Ascending aorta (tissue), 2 donors: Measurements from ENCODE around the gene FCHSD1. TPM values are rescaled to one million over a fixed set of nuclear protein-coding genes. Genes with fewer than 3 reads are reported as not detected.

Experiments used
- DNase-seq, 2 donors: peaks; one replicate each; pipeline ENCODE4 v3.0.0-alpha.2; 2019; ENCODE audit warnings: low spot score in 2 of 2
- H3K27ac ChIP-seq, 2 donors: fragments of 200-600 bp; sonication (generic); one replicate each; pipeline ENCODE4 v1.5.1; 2016 to 2017; ENCODE audit warnings: mild to moderate bottlenecking in 1 of 2
- H3K27me3 ChIP-seq: fragments of 200-600 bp; sonication (generic); one replicate; pipeline ENCODE4 v1.5.1; 2017
- H3K36me3 ChIP-seq, 2 donors: fragments of 200-600 bp; sonication (generic); one replicate each; pipeline ENCODE4 v1.5.1; 2016
- H3K4me1 ChIP-seq, 2 donors: fragments of 200-600 bp; sonication (generic); one replicate each; pipeline ENCODE4 v1.5.1; 2016 to 2017; ENCODE audit warnings: mild to moderate bottlenecking in 1 of 2
- H3K4me3 ChIP-seq, 2 donors: fragments of 200-600 bp; sonication (generic); one replicate each; pipeline ENCODE4 v1.5.1; 2016 to 2017; ENCODE audit warnings: mild to moderate bottlenecking in 1 of 2
- H3K9me3 ChIP-seq, 2 donors: fragments of 200-600 bp; sonication (generic); one replicate each; pipeline ENCODE4 v1.5.1; 2016
- intact Hi-C: fragments of 100-400 bp; cut with DNase I; formaldehyde crosslinking; loops from one replicate; pipeline ENCODE4 v1.15.1; 2023
- total RNA-seq: library from RNA; depleted of rRNA; stranded (reverse); fragments of >200 nt; gene quantifications from one replicate; pipeline ENCODE4 v1.1.0, GENCODE V29; 2016
- TF ChIP-seq, protein P1 (sequence below), 3 experiments: fragments of 200-600 bp in 2 of 3; fragments of 450-650 bp in 1 of 3; sonication (generic) in 2 of 3; IDR thresholded peaks; one replicate each; pipeline ENCODE4 v1.5.1; 2016 to 2019; ENCODE audit warnings: antibody characterized with exemption in 3 of 3, mild to moderate bottlenecking in 1 of 3, moderate library complexity in 1 of 3

FCHSD1 gene
- total RNA-seq, 1 donor from 2014 or later: 127 TPM

DNA sequence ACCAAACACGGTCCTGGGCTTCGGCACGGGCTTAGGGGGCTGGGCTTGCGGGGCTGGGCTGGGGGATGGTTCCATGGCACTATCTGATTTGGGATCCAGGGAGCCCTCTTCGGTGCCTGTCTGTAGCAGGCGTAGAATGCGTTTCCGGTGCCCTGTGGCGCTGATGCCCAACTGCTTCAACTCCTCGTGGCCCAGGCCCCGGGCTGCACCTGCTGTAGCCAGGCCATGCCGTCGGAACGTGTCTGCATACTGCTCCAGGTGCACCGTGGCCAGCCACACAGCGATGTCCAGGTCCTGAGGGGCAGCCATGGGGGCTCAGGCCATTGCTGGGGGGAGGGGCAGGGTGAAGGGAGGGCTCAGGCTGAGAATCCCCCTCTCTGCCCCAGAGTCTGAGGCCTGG is 29.0 kb upstream of the FCHSD1 start:
- H3K4me3 ChIP-seq: no peak overlapping the region
- no peaks in the 10 kb centered on the region for H3K27me3 ChIP-seq
- intact Hi-C loops: no loop called here
- H3K27ac ChIP-seq: no peak overlapping the region
- H3K4me1 ChIP-seq: peaks cover 4 to 17% of the 10 kb centered on the region in 2 donors
- TF ChIP-seq, protein P1, sequence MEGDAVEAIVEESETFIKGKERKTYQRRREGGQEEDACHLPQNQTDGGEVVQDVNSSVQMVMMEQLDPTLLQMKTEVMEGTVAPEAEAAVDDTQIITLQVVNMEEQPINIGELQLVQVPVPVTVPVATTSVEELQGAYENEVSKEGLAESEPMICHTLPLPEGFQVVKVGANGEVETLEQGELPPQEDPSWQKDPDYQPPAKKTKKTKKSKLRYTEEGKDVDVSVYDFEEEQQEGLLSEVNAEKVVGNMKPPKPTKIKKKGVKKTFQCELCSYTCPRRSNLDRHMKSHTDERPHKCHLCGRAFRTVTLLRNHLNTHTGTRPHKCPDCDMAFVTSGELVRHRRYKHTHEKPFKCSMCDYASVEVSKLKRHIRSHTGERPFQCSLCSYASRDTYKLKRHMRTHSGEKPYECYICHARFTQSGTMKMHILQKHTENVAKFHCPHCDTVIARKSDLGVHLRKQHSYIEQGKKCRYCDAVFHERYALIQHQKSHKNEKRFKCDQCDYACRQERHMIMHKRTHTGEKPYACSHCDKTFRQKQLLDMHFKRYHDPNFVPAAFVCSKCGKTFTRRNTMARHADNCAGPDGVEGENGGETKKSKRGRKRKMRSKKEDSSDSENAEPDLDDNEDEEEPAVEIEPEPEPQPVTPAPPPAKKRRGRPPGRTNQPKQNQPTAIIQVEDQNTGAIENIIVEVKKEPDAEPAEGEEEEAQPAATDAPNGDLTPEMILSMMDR (IDR thresholded peaks at IDR 0.05): no peak
- H3K36me3 ChIP-seq: peaks cover 0 to 5% of the 10 kb centered on the region in 2 donors
- no peak for DNase-seq
- H3K9me3 ChIP-seq: no peaks in the 10 kb centered on the region

DNA sequence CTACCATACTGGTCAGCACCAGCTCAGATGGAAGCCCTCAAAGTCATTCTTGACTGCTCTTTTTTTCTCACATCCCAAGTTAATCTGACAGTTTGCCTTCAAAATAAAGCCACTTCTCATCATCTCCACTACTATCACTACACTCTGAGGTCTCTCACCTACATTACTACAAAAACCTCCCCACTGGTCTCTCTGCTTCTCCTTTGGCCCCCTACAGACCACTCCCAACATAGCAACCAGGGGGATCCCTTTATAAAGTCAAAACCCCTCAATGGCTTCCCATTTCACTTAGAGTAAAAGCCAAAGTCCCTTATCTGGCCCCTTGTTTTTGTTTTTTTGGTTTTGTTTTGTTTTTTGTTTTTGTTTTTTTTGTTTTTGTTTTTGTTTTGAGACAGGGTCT is 26.2 kb upstream of the FCHSD1 start:
- Histone ChIP-seq H3K36me3 (peaks cover 0 to 9% of the 10 kb centered on the region in 2 donors), H3K27me3 (no peaks in the 10 kb centered on the region), H3K4me3 (no peak overlapping the region), H3K4me1 (peaks cover 4 to 16% of the 10 kb centered on the region in 2 donors), H3K9me3 (no peaks in the 10 kb centered on the region), H3K27ac (no peak overlapping the region)
- DNase-seq: no peak
- TF ChIP-seq, protein P1 (IDR thresholded peaks at IDR 0.05): no peak
- intact Hi-C loops: no loop called here

DNA sequence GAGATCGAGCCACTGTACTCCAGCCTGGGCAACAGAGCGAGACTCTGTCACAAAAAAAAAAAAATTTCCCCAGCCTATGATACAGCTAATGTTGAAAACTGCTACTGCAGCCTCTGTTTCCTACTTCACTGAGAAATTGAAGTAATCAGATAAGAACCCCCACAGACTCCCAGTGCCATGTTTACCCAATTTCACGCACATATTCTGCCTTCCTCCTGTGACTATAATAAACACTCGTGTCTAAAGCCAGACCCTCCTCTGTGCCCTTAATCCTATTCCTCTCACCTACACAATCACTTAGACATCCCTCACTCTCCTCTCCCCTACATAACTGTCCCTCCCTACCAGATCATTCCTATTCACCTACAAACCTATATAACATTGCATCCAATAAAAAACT is 24.5 kb upstream of the FCHSD1 start:
- H3K36me3 ChIP-seq: peaks cover 5 to 13% of the 10 kb centered on the region in 2 donors
- TF ChIP-seq, protein P1 (IDR thresholded peaks at IDR 0.05): no peak
- no peaks in the 10 kb centered on the region for H3K9me3 ChIP-seq
- intact Hi-C loops: no loop called here
- no peak overlapping the region for H3K4me3 ChIP-seq
- no peaks in the 10 kb centered on the region for H3K27me3 ChIP-seq
- DNase-seq: no peak
- H3K27ac ChIP-seq: no peak overlapping the region
- H3K4me1 ChIP-seq: peaks cover 0 to 5% of the 10 kb centered on the region in 2 donors

DNA sequence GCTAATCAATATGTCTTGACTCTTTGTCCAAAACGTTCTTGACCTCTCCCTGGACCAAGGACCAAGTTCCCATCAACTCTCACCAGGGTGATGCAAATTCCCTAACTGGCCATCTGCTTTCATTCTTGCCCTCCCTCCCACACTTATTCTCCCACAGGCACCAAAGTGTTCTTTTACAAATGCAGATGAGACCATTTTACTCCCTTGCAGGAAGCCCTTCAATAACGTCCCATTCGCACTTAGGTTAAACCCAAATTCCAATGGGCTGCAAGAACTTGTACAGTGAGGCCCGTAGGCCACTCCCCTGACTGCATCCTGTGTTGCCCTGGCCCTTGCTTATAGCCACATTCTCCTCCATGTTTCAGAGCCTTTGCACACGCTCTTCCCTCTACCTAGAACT is 23.5 kb upstream of the FCHSD1 start:
- Histone ChIP-seq H3K4me3 (no peak overlapping the region), H3K4me1 (no peaks in the 10 kb centered on the region), H3K36me3 (peaks cover 5 to 15% of the 10 kb centered on the region in 2 donors), H3K27ac (no peak overlapping the region), H3K9me3 (no peaks in the 10 kb centered on the region), H3K27me3 (no peaks in the 10 kb centered on the region)
- no peak for DNase-seq
- TF ChIP-seq, protein P1 (IDR thresholded peaks at IDR 0.05): no peak
- intact Hi-C loops: no loop called here

DNA sequence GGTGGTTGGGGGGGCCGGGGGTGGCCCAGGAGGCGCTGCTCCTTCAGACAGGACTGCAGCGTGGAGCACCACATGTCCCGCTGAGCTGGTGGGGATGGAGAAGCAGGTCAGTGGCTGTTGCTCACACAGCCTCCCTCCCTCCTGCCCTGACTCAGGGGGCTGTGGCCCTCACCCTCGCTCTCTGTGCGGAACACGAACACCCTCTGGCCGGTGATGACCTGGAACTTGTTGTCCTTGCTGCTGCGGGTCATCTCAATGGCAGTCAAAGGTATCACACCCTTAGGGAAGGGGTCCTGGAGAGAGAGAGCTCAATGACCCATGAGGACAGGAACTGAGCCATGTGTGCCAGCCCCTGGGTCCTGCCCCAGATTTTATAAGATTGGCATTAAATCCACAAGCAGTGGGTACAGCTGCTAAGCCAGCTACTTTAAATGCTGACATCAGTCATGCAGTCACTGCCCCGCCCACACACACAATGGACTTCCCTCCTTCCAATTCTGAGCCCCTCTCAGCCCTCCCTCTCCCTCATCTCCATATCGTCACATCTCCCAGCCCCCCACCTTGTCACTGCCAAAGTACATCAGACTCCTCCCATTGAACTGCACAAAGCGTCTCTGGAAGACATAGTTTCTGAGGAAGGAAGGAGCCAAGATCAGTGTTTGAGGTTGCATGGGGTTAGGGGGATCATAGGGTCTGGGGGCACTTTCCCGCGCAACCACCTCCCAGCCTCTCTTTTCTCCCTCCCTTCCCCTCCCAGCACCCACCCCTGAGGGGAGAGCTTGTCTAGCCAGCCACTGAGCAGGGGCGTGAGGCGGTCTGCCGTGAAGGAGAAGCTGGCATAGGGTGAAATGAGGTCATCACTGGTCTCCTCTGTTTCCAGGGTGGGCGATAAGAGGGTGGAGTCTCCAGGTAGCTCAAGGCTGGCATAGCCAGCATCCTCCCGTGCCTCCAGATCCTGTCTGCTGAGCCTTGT is 21.9 kb upstream of the FCHSD1 start:
- Histone ChIP-seq H3K27ac (no peak overlapping the region), H3K9me3 (no peaks in the 10 kb centered on the region)
- no peak for DNase-seq

More for the DNA sequence above, 21.9 kb upstream of the FCHSD1 start:
- no peaks in the 10 kb centered on the region for H3K4me1 ChIP-seq
- intact Hi-C loops: no loop called here
- TF ChIP-seq, protein P1 (IDR thresholded peaks at IDR 0.05): no peak
- H3K4me3 ChIP-seq: no peak overlapping the region
- H3K36me3 ChIP-seq: peaks cover 5 to 11% of the 10 kb centered on the region in 2 donors
- no peaks in the 10 kb centered on the region for H3K27me3 ChIP-seq
